Hippocampal formation (tissue), 2 donors: ENCODE data around the gene LAMA3.

ENCODE experiments used
- DNase-seq, 2 donors: peaks; one replicate each; lab custom pipeline; 2025; lab: John Stamatoyannopoulos, UW

LAMA3 gene

DNA sequence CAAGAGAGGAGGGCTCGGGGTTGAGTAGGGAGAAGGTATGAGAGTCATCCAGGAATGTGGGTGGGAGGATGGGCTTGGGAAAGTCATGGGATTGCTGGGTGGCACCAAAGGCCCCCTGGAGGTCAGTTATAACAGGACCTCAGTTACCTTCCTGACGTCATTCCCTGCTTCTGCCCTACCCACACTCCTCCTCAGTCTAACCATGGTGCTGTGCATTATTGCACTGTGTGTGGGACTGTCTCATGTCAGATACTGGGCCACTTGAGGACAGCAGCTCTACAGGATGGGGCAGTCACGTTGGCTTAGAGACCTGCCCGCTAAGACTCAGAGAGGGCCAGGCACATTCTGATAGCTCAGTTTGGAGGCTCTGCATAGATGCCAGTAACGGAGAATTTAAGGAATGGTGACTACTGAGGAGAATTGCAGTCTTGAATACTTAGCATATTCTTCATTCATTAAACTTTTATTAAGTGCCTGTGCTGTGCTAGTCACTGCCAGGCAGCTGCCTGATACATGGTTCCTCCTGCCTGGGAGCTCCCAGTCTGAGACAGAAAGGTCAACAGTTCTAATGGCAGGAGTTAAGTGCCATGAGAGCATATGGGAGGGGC, 90.5 kb downstream of the LAMA3 start:
- no peak for DNase-seq

- DNase-seq = no peak
These were observed 95.6 kb downstream of the LAMA3 start for GRCh38 chr18:23784832-23785245.

DNA sequence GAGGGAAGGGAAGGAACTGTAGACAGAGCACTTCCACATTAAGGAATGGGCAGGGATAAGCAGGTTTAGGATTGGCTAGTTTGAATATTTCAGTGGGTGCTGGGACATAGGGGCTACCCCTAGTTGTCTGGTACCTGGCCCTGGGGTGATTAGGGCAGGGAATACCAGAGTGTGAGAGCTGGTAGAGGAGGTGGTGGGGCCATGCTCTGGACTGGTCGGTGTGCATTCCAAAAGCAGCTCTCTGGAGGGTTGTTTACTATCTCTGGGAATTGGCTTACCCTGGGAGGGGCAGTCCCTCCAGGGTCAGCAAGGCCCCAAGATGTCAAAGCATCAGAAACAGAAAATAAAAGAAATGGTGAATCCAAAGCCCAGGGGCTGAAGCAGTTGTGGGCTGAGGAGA, 103.8 kb downstream of the LAMA3 start:
- no peak for DNase-seq

DNA sequence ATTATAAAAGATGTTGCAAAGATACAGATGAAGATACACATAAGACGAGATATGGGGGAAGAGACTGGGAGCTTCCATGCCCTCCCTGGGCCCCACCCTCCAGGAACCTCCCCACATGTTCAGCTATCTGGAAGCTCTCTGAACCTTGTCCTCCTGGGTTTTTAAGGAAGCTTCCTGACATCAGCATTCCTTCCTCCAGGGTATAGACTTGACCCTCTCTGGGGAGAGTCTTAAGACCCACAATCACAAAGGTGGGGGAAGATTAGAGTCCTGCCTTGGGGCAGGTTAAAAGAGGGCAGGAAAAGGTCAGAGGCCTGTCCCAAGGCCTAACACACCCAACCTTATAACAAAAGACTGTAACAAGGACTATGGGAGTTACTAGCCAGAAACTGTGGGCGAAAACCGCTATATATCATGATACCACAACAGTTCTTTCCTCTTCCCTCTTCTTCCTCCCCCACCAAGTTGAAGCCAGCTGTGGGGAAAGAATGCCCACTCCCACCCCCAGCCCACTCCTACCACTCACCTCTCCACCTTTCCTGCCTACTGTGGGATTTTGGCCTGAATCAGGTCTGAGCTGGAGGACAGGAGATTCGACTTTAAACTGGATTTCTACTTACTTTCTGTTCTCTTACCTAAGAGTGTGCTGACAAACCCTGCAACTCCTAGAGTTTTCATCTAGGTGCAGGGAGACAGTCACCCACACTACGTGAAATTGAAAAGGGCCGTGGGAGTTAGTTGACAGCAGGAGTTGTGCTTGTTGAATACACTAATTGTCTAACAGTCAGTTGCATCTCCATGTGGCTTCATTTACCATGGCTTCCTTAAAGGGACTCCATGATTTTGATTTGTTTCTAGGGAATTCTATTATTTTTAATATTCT, 105.0 kb downstream of the LAMA3 start:
- DNase-seq = no peak

GRCh38 chr18:23798249-23798648, 109.0 kb downstream of the LAMA3 start:
- DNase-seq = no peak

GRCh38 chr18:23798824-23799223, 109.6 kb downstream of the LAMA3 start:
- no peak for DNase-seq

GRCh38 chr18:23799540-23799939, 110.3 kb downstream of the LAMA3 start:
- DNase-seq = no peak

- DNase-seq = no peak
These were observed 111.6 kb downstream of the LAMA3 start for GRCh38 chr18:23800902-23801301.

GRCh38 chr18:23802817-23803216, 113.6 kb downstream of the LAMA3 start:
- DNase-seq = no peak

DNA sequence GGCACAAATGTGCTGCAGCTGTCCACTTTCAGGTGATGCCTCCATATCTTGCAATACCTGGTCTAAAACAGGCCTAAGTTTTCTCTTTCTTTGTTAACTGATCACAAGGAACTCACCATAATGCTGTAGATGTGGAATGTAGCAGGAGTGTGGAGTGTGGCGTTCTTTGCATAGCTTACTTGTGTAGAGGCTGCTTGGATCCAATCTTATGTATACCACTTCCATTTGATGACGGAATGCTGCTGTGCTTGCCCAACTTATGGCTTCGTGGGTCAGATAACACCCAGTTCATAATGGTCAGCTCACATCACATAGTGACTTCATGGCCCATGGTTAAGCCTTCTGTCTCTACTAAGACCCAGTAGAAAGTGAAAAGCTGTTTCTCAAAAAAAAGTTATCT, 114.5 kb downstream of the LAMA3 start:
- DNase-seq = no peak

DNA sequence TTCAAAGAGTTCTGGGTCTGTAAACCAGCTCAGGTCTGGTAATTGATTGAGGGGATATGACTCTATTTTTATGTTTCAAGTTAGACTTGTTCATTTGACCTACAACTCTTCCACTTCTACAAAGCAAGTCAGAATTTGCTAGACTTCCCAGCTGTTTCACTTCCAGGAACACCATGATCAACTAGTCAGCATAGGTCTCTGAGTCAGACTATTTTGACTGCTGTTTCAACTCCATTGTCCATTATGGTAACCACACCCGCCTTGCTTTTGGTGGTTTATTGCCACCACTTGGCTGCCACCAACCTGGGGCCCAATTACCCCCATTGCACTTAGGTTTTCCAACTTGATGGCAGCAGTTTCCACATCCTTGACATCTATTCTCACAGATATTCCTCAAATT, 116.6 kb downstream of the LAMA3 start:
- DNase-seq = no peak

DNA sequence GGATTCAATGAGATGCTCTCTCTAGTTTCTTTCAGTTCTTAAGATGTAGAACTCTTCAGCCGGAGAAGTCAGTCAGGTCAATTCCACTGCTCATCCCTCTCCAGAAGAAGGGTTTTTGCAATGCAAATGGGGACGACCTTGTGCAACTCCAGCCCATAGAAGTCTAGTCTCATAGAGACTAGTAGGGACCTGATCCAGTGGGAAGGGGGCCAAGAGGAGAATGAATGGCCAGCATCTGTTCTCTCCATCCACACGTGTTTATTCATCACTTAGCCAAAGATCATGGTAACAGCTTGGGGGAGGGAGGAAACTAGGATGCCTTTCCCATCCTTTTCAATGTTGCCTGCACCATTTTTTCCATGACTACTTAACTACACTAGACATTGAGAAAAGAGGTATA, 120.2 kb downstream of the LAMA3 start:
- no peak for DNase-seq

GRCh38 chr18:23810396-23810795, 121.1 kb downstream of the LAMA3 start:
- DNase-seq = no peak

- no peak for DNase-seq
These were observed 121.9 kb downstream of the LAMA3 start for GRCh38 chr18:23811176-23811575.

DNA sequence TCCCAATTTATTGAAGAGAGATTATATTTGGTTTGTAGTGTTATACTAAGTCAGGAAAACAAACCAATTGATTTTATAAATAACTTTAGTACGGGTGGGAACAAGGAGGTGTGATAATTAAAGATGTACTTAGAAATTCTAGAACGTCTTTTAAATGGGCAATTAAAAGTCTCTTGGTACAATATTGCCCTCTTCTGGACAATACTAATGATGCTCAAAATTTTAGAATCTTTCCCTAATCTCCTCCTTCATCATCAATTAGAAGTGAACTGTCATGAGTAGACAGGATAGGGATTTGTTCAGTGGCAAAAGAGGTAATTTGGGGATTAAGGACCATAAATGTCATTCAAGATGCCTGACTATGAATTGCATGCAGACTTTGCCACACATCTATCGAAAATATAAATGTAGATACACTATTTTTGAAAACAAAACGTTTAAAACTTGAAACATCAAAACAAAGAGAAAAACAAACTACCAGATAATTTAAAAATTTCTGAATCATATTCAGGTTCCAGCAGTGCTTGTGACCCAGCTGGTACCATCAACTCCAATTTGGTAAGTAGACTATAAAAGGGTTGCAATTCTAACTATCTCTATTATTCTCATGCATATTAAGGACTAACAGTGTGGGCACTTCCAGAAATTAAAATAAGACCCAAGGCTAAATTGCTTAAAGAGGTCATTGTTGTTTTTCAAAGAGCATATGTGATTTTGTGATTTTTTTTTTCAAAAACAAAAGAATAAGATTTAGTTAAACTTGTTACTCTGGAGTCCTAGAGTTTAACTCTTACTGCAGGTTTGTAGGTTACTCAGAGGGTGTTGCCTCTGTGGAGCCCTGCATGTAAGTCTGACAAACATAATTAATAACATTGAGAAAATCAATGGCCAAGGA, 123.5 kb downstream of the LAMA3 start:
- peak in 1 of 2 donors; percentile 58 for DNase-seq

DNA sequence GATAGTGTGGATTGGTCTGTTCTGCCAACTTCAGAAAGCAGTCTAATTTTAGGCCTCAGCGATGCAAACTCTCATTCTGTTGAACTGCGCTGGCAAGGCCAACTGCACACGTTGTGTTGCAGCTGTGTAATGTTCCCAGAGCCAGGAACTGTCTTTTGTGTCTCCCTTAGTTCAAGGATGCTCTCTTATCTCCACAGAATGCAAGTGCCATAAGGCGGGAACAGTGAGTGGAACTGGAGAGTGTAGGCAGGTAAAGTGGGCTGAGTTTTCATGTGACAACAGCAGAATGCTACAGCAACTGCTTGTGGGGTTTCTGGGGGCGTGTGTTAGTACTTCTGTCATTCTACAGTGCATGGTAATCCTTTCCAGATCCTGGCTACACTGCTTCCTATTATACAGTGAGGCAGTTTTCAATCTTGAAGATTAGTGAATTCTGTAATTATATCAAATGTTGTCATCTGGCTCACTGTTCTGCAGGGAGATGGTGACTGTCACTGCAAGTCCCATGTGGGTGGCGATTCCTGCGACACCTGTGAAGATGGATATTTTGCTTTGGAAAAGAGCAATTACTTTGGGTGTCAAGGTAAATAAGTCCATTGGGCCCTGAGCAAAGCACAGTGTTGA, 125.8 kb downstream of the LAMA3 start:
- DNase-seq = peak in 1 of 2 donors; percentile 48

DNA sequence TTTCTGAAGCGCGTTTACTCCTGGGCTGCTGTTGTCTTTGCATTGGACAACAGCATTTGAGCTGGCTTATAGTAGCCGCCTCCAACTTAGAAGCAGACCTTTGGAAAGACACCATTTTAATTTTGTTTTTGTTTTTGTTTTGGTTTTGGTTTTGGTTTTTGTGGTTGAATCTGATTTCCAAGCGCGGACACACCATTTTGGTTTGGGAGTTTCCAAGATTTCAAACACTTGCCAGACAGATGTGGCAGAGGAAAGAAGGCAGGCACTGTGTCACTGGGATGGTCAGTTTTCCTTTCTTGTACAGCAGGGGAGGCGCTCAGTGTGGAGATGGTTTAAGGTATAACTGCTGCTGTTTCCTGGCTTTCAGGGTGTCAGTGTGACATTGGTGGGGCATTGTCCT, 126.8 kb downstream of the LAMA3 start:
- DNase-seq = no peak

DNA sequence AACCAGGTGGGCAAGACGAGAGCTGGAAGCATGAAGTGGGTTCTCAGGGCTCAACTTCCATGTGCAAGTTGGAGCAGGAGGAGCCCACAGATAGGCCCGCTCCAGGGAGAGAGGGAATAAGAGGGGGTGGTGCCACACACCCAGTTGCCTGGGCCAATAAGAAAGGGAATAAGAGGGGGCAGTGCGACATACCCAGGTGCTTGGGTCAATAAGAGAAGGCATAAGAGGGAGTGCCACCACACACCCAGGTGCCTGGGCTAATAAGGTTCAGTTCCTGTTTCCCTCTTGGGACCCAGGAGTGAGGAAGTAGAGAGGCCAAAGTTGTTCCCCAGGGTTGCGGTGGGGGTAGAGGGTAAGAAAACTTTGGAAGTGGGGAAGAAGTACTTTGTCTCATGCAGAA, 127.5 kb downstream of the LAMA3 start:
- DNase-seq = no peak

GRCh38 chr18:23819001-23819400, 129.7 kb downstream of the LAMA3 start:
- DNase-seq = no peak

DNA sequence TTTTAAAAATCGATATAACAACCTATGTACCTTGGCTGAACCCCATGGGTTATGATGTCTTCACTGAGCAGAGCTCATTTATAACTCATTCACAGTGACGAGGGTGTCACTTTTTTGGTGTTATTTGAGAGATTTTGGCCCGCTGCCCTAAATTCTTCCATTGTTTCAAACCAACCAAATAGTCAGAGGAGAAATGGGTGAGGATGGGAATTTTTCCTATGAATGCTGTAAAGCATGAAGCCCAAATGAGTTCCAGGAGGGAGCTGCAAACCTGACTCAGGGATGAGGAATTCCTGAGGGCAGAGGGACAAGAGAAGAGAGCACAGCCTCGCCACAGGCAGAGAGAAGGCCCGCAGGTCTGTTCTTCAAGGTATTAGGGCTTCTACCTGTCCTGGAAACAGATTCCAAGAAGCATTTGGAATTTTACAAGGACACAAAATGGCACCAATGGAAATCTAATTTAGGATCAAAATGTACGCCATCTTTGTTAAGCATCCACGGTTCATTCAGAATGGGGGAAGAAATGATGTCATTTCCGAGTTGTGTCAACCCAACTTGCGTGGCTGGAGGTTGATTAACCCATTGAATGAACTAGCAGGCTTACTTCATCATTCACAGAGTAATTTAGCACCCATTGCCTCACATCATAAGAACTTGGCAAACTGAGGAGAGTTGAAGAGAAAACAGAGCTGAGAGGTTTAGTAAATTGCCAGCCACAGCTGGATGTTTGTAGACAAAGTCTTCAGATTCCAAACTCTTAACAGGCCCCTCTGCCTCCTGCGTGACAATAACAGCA, 133.5 kb downstream of the LAMA3 start:
- no peak for DNase-seq

DNA sequence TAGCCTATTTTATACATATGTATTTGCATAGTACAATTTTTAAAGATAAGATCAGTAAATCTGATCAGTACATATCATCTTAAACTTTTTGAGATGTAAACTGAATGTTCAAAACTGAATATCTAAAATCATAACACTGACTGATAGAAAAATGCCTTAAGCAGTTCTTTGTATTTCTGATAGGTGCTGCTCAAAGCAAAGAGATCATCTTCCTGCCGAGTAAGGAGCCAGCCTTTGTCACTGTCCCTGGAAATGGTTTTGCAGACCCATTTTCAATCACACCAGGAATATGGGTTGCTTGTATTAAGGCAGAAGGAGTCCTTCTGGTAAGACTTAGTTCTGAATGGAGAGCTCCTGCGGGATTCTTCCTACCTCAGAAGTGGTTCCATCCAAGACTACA, 135.0 kb downstream of the LAMA3 start:
- DNase-seq = no peak
